MCF 10A (cell line): Measurements from ENCODE around the gene SLC39A6. TPM values are rescaled to one million over a fixed set of nuclear protein-coding genes. Genes with fewer than 3 reads are reported as not detected.

Experiments used
- BruUV-seq: library from RNA; stranded (reverse); fragments of 400-500 nt; replicated peaks from 2 replicates; lab custom pipeline; 2021; lab: Mats Ljungman, UMichigan
- CTCF ChIA-PET: fragments of 300-600 bp; sonication (Branson Sonifier 250); formaldehyde crosslinking; extraction: SDS; loops from one replicate; lab custom pipeline; 2021; ENCODE audit warnings: antibody characterized with exemption, inconsistent platforms; lab: Yijun Ruan, JAX
- POLR2A ChIA-PET: fragments of 300-600, 350-650 bp; sonication (Branson Sonifier 250); formaldehyde crosslinking; extraction: SDS; loops from one replicate; lab custom pipeline; 2020; ENCODE audit warnings: antibody characterized with exemption, inconsistent platforms; lab: Yijun Ruan, JAX
- DNase-seq: peaks from one replicate; pipeline ENCODE4 v3.0.0-alpha.2; 2018; ENCODE audit not compliant: unreplicated experiment
- H3K27ac Mint-ChIP-seq: one replicate; pipeline ENCODE4 v1.8.0; 2022; ENCODE audit warnings: mild to moderate bottlenecking, low read depth, mixed read lengths; ENCODE audit not compliant: unreplicated experiment
- H3K27me3 Mint-ChIP-seq: one replicate; pipeline ENCODE4 v1.8.0; 2022; ENCODE audit warnings: mixed read lengths; ENCODE audit not compliant: insufficient read depth, unreplicated experiment
- H3K36me3 Mint-ChIP-seq: one replicate; pipeline ENCODE4 v1.8.0; 2022; ENCODE audit warnings: mild to moderate bottlenecking, moderate library complexity, mixed read lengths; ENCODE audit not compliant: insufficient read depth, unreplicated experiment
- H3K4me1 Mint-ChIP-seq: one replicate; pipeline ENCODE4 v1.8.0; 2022; ENCODE audit warnings: mixed read lengths; ENCODE audit not compliant: insufficient read depth, unreplicated experiment
- H3K4me3 Mint-ChIP-seq: one replicate; pipeline ENCODE4 v1.8.0; 2022; ENCODE audit warnings: mild to moderate bottlenecking, moderate library complexity, mixed read lengths; ENCODE audit not compliant: unreplicated experiment
- H3K9me3 Mint-ChIP-seq: one replicate; pipeline ENCODE4 v1.8.0; 2022; ENCODE audit warnings: mixed read lengths; ENCODE audit not compliant: unreplicated experiment
- intact Hi-C: fragments of 100-400 bp; cut with micrococcal nuclease; formaldehyde crosslinking; loops from 2 replicates; pipeline ENCODE4 v1.14.1; 2022
- total RNA-seq: library from RNA; stranded (reverse); gene quantifications from 2 replicates; pipeline ENCODE4 v1.2.3, GENCODE V29; 2022
- TF ChIP-seq, protein P1 (sequence below): fragments of 200-600 bp; IDR thresholded peaks from one replicate; pipeline ENCODE4 v1.8.0; 2022; ENCODE audit warnings: antibody characterized with exemption, mild to moderate bottlenecking; ENCODE audit not compliant: unreplicated experiment

SLC39A6 gene
- total RNA-seq, 1 experiment from 2014 or later = 49.7 TPM

DNA sequence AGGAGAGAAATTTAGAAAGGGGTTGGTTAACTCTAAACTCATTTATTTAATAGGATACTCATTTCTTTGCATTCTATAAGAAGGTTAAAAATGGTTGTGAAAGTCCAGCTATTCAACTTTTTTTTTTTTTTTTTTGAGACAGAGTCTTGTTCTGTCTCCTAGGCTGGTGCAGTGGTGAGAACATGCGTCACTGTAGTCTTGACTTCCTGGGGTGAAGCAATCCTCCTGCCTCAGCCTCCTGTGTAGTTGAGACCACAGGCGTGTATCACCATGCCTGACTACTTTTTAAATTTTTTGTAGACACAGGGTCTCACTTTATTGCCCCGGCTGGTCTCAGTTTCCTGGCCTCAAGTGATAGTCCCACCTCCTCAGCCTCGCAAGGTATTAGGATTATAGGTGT, 12.4 kb upstream of the SLC39A6 start:
- H3K27me3 Mint-ChIP-seq = no peaks in the 10 kb centered on the region
- BruUV-seq = no TSS peak
- ChIA-PET POLR2A (interaction anchor here (0.7 to 5.7 kb wide), 2 partner anchors 12 to 526 kb away, joined by 3 to 36 read pairs; partner anchors contain the start of genes ELP2 and SLC39A6), CTCF (interaction anchor here (0.6 kb wide), 1 partner anchor 613 kb away, joined by 4 read pairs; no protein-coding TSS in a partner anchor)
- H3K27ac Mint-ChIP-seq = peak overlapping the region; percentile 57
- no peaks in the 10 kb centered on the region for H3K9me3 Mint-ChIP-seq
- intact Hi-C loops = no loop called here
- peaks cover 95% of the 10 kb centered on the region for H3K36me3 Mint-ChIP-seq
- no peak overlapping the region for H3K4me3 Mint-ChIP-seq
- TF ChIP-seq, protein P1, sequence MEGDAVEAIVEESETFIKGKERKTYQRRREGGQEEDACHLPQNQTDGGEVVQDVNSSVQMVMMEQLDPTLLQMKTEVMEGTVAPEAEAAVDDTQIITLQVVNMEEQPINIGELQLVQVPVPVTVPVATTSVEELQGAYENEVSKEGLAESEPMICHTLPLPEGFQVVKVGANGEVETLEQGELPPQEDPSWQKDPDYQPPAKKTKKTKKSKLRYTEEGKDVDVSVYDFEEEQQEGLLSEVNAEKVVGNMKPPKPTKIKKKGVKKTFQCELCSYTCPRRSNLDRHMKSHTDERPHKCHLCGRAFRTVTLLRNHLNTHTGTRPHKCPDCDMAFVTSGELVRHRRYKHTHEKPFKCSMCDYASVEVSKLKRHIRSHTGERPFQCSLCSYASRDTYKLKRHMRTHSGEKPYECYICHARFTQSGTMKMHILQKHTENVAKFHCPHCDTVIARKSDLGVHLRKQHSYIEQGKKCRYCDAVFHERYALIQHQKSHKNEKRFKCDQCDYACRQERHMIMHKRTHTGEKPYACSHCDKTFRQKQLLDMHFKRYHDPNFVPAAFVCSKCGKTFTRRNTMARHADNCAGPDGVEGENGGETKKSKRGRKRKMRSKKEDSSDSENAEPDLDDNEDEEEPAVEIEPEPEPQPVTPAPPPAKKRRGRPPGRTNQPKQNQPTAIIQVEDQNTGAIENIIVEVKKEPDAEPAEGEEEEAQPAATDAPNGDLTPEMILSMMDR = no peak
- no peaks in the 10 kb centered on the region for H3K4me1 Mint-ChIP-seq
- DNase-seq = no peak

DNA sequence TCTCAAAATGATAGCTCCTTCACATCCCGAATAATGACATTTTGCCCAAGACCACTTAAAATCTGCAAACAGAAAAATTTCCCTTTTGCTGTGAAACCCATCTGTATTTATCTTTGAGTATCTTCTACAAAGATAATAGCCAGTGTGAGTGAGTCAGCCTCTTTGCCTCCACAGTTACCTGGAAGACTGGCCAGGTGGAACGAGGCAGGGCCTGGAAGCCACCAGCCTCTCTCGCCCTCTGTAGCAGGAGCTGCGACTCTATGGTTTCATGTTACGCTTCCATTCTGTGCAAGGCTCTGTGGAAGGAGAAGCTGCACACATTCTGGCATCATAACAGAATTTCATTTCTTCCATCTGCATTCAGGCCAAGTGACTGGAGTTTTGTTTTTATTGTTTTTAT, 10.1 kb upstream of the SLC39A6 start:
- no TSS peak for BruUV-seq
- no peak overlapping the region for H3K27ac Mint-ChIP-seq
- H3K36me3 Mint-ChIP-seq = peaks cover 86% of the 10 kb centered on the region
- CTCF ChIA-PET = interaction anchor here (0.6 to 0.9 kb wide), 2 partner anchors 549 to 1446 kb away, joined by 3 to 4 read pairs; no protein-coding TSS in a partner anchor
- TF ChIP-seq, protein P1 = no peak
- POLR2A ChIA-PET = interaction anchor here (1.0 to 5.7 kb wide), 3 partner anchors 9 to 49 kb away, joined by 3 to 36 read pairs (median 3); partner anchors contain the start of genes ELP2 and SLC39A6
- intact Hi-C loops = no loop called here
- no peak overlapping the region for H3K4me3 Mint-ChIP-seq
- peaks cover 6% of the 10 kb centered on the region for H3K4me1 Mint-ChIP-seq
- DNase-seq = no peak
- no peaks in the 10 kb centered on the region for H3K9me3 Mint-ChIP-seq
- no peaks in the 10 kb centered on the region for H3K27me3 Mint-ChIP-seq

DNA sequence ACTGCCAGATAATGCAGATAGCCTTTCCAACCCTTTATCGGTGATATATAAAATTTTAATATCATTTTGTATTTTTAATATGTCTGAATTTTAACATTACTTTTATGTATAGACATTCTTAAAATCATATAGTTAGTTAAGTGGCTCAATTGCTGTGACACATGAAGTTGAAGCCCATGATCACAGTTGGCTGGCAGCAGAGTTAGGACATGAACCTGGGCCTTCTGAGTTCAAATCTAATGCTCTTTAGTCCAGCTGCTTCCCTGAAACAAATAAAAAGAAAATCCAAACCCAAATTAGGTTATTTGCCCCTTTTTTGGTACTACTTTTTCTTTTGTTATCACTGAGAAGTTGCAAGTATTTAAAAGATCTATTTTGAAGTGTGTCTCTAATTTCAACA, 6.1 kb upstream of the SLC39A6 start:
- TF ChIP-seq, protein P1 = no peak
- H3K36me3 Mint-ChIP-seq = peaks cover 61% of the 10 kb centered on the region
- CTCF ChIA-PET = interaction anchor here (1.3 to 1.6 kb wide), 2 partner anchors 34 to 117 kb away, joined by 4 to 5 read pairs; no protein-coding TSS in a partner anchor
- H3K27ac Mint-ChIP-seq = no peak overlapping the region
- POLR2A ChIA-PET = interaction anchor here (0.6 to 1.6 kb wide), 4 partner anchors 11 to 448 kb away, joined by 3 to 6 read pairs (median 4); no protein-coding TSS in a partner anchor
- BruUV-seq = no TSS peak
- no peak for DNase-seq
- H3K27me3 Mint-ChIP-seq = no peaks in the 10 kb centered on the region
- intact Hi-C loops = no loop called here
- H3K9me3 Mint-ChIP-seq = no peaks in the 10 kb centered on the region
- no peak overlapping the region for H3K4me3 Mint-ChIP-seq
- peaks cover 23% of the 10 kb centered on the region for H3K4me1 Mint-ChIP-seq

DNA sequence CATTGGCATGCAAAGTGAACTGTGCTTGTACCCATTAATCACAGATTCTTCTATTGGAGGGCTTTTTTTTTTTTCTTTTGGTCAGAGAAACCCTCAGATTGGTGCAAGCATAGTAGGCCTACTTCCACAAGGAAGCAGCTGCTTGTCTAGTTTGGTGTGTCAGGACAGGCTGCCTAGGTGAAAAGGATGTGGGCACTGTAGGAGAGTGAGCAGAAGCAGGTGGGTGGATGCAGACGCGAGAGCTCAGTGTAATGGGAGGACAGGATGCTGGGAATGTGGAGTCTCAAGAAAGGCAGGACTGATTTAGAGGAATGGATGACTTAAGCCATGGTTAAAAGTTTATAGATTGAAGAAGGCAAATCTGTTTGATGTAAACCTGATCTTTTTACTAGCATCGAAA, 3.6 kb upstream of the SLC39A6 start:
- POLR2A ChIA-PET = no interaction called here

More for the DNA sequence above, 3.6 kb upstream of the SLC39A6 start:
- BruUV-seq = no TSS peak
- Mint-ChIP-seq H3K4me1 (peaks cover 29% of the 10 kb centered on the region), H3K4me3 (no peak overlapping the region), H3K27ac (peak overlapping the region; percentile 14), H3K9me3 (no peaks in the 10 kb centered on the region), H3K36me3 (peaks cover 44% of the 10 kb centered on the region), H3K27me3 (no peaks in the 10 kb centered on the region)
- TF ChIP-seq, protein P1 = no peak
- DNase-seq = no peak
- intact Hi-C loops = no loop called here
- CTCF ChIA-PET = no interaction called here
